KMS-11 (cell line): ENCODE data around the gene BAZ1B.

ENCODE experiments used
- H2AFZ ChIP-seq: fragments of 200-600 bp; sonication (generic); 2 replicates; pipeline ENCODE4 v1.6.1; 2016; ENCODE audit warnings: antibody characterized with exemption, mixed run types, low read depth
- H3K27ac ChIP-seq: fragments of 200-600 bp; sonication (generic); 2 replicates; pipeline ENCODE4 v1.6.1; 2016; ENCODE audit warnings: mild to moderate bottlenecking, mixed run types
- H3K27me3 ChIP-seq: fragments of 200-600 bp; sonication (generic); 2 replicates; pipeline ENCODE4 v1.6.1; 2017; ENCODE audit warnings: mild to moderate bottlenecking, low read depth, mixed run types, moderate library complexity; ENCODE audit not compliant: insufficient read depth
- H3K36me3 ChIP-seq: fragments of 200-600 bp; sonication (generic); 2 replicates; pipeline ENCODE4 v1.6.1; 2017; ENCODE audit warnings: mild to moderate bottlenecking, mixed run types; ENCODE audit not compliant: insufficient read depth
- H3K4me1 ChIP-seq: fragments of 200-600 bp; sonication (generic); 2 replicates; pipeline ENCODE4 v1.6.1; 2016; ENCODE audit warnings: mild to moderate bottlenecking, low read depth, mixed run types; ENCODE audit not compliant: poor library complexity, severe bottlenecking
- H3K4me2 ChIP-seq: fragments of 200-600 bp; sonication (generic); 2 replicates; pipeline ENCODE4 v1.7.0; 2016; ENCODE audit warnings: mild to moderate bottlenecking, mixed run types
- H3K4me3 ChIP-seq: fragments of 200-600 bp; sonication (generic); IDR thresholded peaks from 2 replicates; pipeline ENCODE4 v1.6.1; 2017; ENCODE audit warnings: low read depth, low read length, mixed read lengths; ENCODE audit not compliant: insufficient read depth
- H3K79me2 ChIP-seq: fragments of 200-600 bp; sonication (generic); 2 replicates; pipeline ENCODE4 v1.6.1; 2016; ENCODE audit warnings: low read depth, mixed run types; ENCODE audit not compliant: insufficient read depth
- H3K9ac ChIP-seq: fragments of 200-600 bp; sonication (generic); 2 replicates; pipeline ENCODE4 v1.6.1; 2016; ENCODE audit warnings: mild to moderate bottlenecking, mixed run types
- H4K20me1 ChIP-seq: fragments of 200-600 bp; sonication (generic); 2 replicates; pipeline ENCODE4 v1.6.1; 2016; ENCODE audit warnings: mild to moderate bottlenecking, mixed run types; ENCODE audit not compliant: insufficient read depth
- CTCF ChIP-seq: fragments of 200-600 bp; sonication (generic); conservative IDR thresholded peaks from 2 replicates; pipeline ENCODE4 v1.6.1; 2017; ENCODE audit warnings: low read depth, mild to moderate bottlenecking, antibody characterized with exemption, low read length, moderate library complexity, mixed read lengths

BAZ1B gene

GRCh38 chr7:73517241-73517995 is 4.7 kb downstream of the BAZ1B start:
- H3K79me2 ChIP-seq = peaks cover 93% of the 10 kb centered on the region
- no peak overlapping the region for H3K4me3 ChIP-seq
- no peak for TF ChIP-seq CTCF
- no peak overlapping the region for H3K27ac ChIP-seq
- H3K27me3 ChIP-seq = no peaks in the 10 kb centered on the region
- no peak overlapping the region for H2AFZ ChIP-seq
- peaks cover 31% of the 10 kb centered on the region for H3K4me1 ChIP-seq
- no peak overlapping the region for H3K4me2 ChIP-seq
- no peak overlapping the region for H3K9ac ChIP-seq
- peaks cover 27% of the 10 kb centered on the region; the same call in 1 of the 2 replicates for H3K36me3 ChIP-seq
- peaks cover 42% of the 10 kb centered on the region for H4K20me1 ChIP-seq

DNA sequence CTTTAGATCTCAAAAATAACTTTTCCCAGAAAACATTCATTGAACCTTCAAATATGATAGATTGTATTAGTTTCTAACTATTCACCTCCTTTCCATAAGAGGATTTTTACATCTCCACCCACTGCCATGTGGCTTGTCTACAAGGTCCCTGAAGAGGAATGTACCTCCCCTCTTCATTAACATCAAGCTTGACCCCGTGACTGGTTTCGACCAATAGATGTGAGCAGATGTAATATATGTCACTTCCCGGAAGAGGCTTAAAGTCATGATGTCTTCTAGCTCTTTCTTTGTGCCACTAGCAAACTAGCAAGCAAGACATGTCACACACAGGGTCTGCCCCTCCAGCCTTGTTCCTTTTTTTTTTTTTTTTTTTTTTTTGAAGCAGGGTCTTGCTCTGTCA is 6.9 kb downstream of the BAZ1B start:
- H2AFZ ChIP-seq = no peak overlapping the region
- no peak overlapping the region for H3K4me2 ChIP-seq
- H3K9ac ChIP-seq = no peak overlapping the region
- no peak overlapping the region for H3K27ac ChIP-seq
- peaks cover 30% of the 10 kb centered on the region; the same call in 1 of the 2 replicates for H3K36me3 ChIP-seq
- H3K27me3 ChIP-seq = no peaks in the 10 kb centered on the region
- H4K20me1 ChIP-seq = peaks cover 62% of the 10 kb centered on the region
- no peak overlapping the region for H3K4me3 ChIP-seq
- peaks cover 29% of the 10 kb centered on the region for H3K4me1 ChIP-seq
- no peak for TF ChIP-seq CTCF
- peaks cover 100% of the 10 kb centered on the region for H3K79me2 ChIP-seq

DNA sequence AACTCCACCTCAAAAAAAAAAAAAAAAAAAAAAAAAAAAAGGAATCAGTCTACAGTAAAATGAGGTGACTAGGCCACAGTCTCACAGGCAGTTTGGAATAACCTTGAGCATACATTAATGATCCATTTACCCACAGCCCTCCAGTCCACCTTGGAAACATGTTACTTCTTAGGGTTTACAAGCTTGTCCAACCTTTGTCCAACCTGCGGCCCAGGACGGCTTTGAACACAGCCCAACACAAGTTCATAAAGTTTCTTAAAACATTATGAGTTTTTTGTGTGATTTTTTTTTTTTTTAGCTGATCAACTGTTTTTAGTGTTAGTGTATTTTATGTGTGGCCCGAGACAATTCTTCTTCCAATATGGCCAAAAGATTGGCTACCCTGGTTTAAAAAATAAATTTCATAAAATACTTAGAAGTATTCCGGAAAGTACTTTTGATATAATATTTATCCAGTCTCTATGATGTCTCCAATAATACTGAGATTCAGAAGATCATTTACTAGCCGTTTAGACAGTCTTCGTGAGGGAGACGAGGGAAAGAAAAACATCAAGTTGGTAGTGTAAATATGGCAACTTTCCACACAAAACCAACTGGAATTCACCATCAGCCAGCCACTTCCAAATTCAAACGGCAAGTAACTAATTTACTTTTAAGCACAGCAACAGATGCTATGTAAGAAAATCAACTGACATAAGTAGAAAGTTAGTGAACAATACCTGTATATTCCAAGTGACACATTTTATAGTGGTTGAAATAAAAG is 9.9 kb downstream of the BAZ1B start:
- H3K27ac ChIP-seq = no peak overlapping the region
- no peak overlapping the region for H3K4me2 ChIP-seq
- no peak overlapping the region for H3K9ac ChIP-seq
- no peak for TF ChIP-seq CTCF
- H3K79me2 ChIP-seq = peaks cover 94% of the 10 kb centered on the region
- H2AFZ ChIP-seq = no peak overlapping the region
- peaks cover 27% of the 10 kb centered on the region; the same call in 1 of the 2 replicates for H3K36me3 ChIP-seq
- peaks cover 45% of the 10 kb centered on the region for H4K20me1 ChIP-seq
- no peak overlapping the region for H3K4me3 ChIP-seq
- H3K4me1 ChIP-seq = peaks cover 2% of the 10 kb centered on the region
- H3K27me3 ChIP-seq = no peaks in the 10 kb centered on the region

- H3K4me3 ChIP-seq = no peak overlapping the region
- H4K20me1 ChIP-seq = peaks cover 39% of the 10 kb centered on the region
- H3K4me1 ChIP-seq = no peaks in the 10 kb centered on the region
- peaks cover 30% of the 10 kb centered on the region; the same call in 1 of the 2 replicates for H3K36me3 ChIP-seq
- no peaks in the 10 kb centered on the region for H3K27me3 ChIP-seq
- H3K4me2 ChIP-seq = no peak overlapping the region
- no peak overlapping the region for H3K27ac ChIP-seq
- H2AFZ ChIP-seq = no peak overlapping the region
- H3K79me2 ChIP-seq = peaks cover 91% of the 10 kb centered on the region
- TF ChIP-seq CTCF = no peak
- no peak overlapping the region for H3K9ac ChIP-seq
Measured at GRCh38 chr7:73509463-73509862, 12.6 kb downstream of the BAZ1B start.
